Keratinocyte (primary cell): ENCODE results near the gene SRPRB.

Experiments used
- EZH2 ChIP-seq: IDR thresholded peaks from one replicate; pipeline ENCODE4 v1.6.1; 2012; ENCODE audit warnings: inconsistent platforms, mild to moderate bottlenecking, low read length, moderate library complexity
- TF ChIP-seq, protein P1 (sequence below), 3 experiments: IDR thresholded peaks in 1 of 3; conservative IDR thresholded peaks in 1 of 3; optimal IDR thresholded peaks in 1 of 3; 2 replicates in 2 of 3; 3 replicates in 1 of 3; pipeline versions ENCODE3 to v1.5.1; 2011; ENCODE audit warnings: low read length in 3 of 3, mild to moderate bottlenecking in 3 of 3, moderate library complexity in 2 of 3, control low read depth in 1 of 3, inconsistent platforms in 1 of 3; ENCODE audit not compliant: insufficient read depth in 2 of 3; ENCODE audit errors: extremely low read depth in 1 of 3

DNA sequence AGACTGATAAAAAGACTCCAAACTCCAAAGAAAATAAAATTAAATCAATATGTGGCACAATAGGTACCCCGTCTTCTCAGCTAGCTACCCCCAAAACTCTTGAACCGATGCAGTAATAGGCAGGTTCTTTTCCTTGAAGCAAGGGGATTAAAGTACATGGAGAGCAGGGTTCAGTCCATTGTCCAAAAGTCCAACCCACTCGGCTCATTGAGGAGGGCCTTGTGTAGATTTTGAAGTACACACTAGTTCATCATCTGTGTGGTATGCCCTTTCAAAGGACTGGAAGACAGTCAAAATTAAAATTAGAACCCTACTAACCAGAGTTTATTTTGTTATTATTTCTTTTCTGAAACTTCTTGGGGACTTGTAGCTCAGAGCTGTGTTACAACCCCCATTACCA lies 36.1 kb upstream of the SRPRB start:
- TF ChIP-seq, protein P1, sequence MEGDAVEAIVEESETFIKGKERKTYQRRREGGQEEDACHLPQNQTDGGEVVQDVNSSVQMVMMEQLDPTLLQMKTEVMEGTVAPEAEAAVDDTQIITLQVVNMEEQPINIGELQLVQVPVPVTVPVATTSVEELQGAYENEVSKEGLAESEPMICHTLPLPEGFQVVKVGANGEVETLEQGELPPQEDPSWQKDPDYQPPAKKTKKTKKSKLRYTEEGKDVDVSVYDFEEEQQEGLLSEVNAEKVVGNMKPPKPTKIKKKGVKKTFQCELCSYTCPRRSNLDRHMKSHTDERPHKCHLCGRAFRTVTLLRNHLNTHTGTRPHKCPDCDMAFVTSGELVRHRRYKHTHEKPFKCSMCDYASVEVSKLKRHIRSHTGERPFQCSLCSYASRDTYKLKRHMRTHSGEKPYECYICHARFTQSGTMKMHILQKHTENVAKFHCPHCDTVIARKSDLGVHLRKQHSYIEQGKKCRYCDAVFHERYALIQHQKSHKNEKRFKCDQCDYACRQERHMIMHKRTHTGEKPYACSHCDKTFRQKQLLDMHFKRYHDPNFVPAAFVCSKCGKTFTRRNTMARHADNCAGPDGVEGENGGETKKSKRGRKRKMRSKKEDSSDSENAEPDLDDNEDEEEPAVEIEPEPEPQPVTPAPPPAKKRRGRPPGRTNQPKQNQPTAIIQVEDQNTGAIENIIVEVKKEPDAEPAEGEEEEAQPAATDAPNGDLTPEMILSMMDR (optimal IDR thresholded peaks at IDR 0.05 in 1 of 3, IDR thresholded peaks at IDR 0.05 in 1 of 3, conservative IDR thresholded peaks at IDR 0.05 in 1 of 3; ENCODE audit: extremely low read depth in 1 of 3, insufficient read depth in 2 of 3, low read length in 3 of 3), result no peak
- TF ChIP-seq EZH2, result no peak
